EH (cell line): ENCODE data around the gene SKI.

Source experiments
- DNase-seq: peaks from one replicate; pipeline ENCODE4 v3.0.0-alpha.2; 2015; ENCODE audit warnings: low read depth

The SKI gene

DNA sequence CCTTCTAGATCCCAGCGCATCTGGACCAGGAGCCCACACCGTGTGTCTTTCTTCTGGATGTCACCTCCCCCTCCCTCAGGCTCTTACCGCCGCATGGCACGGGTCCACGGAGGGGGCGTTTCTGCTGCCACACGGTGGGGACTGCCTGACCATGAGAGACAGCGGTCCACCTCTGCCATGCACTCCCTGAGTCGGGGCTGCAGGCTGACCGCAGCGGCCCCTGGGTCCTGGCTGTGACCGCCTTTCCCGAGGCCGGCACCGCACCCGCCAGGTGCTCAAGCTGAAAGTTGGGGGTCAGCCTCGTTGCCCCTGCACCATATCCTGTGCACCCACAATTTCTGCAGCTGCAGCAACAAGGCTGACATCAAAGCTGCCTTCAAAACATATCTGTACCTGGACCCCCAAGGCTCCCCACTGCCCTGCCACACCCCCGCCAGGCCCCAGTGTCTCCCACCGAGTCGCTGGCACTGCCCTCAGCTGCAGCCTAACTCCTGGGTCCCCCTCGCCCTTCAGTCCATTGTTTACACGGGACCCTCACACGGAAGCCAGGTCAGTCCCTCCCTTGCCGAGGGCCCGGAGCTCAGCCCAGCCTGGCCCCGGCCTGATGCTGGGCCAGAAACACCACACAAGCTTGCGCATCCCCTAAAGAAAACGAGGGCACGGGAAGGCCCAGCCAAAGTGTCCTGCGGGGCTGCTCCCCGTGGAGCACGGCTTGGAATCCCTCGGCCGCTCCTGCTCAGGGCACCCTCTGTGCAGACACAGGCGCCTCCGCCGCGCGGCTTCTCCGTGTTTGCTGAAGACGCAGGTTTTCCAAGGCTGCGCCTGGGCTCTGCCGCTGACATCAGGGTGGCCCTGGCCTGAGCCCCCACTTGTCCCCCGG is 111.3 kb downstream of the SKI start:
- no peak for DNase-seq

DNA sequence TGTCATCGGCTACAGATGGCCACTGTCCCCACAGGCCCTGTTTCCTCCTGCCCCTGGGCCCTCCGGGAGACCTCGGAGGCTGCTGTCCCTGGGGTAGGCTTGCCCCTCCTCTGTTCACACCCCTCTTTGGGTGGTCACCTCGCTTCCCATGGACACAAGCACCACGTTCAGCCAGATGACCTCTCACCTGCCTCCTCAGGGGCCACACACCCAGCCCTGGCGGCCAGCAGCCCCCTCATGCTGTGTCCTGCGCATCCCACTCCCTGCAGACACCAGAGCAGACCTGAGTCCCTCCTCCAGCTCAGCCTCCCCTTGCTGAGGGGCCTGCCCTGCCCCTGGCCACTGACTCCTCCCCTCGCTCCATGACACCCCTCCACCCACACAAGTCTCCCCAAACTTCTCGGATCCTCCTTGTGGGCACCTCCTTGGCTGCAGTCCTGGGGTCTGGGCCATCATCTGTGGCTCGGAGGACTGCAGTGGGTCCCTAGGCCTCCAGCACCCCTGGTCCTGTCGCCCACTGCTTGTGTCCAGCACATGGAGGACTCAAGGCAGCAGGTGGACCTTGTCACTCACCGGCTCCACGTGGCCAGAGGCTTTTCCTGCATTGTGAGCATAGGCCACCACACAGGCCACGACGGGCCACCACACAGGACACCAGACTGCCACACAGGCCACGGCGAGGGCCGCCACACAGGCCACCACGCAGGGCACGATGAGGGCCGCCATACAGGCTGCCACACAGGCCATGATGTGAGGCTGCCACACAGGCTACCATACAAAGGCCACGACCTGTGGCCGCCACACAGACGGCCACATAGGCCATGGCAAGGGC is 112.2 kb downstream of the SKI start:
- no peak for DNase-seq

DNA sequence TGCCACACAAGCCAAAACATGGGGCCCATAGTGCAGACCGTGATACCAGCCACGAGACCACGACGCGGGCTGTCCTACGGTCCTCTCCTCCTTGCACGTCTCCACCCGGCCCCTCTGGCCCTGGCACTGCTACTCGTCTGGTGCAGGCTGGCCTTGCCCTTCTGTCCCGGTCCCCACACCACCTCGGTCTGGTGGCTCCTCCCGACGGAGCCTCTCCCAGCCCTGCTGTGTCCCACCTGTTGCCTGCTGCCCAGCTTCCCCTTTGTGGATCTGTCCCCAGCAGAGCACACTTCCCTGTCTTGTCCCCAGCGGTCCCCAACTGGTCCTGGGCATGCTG is 112.8 kb downstream of the SKI start:
- DNase-seq = no peak

DNA sequence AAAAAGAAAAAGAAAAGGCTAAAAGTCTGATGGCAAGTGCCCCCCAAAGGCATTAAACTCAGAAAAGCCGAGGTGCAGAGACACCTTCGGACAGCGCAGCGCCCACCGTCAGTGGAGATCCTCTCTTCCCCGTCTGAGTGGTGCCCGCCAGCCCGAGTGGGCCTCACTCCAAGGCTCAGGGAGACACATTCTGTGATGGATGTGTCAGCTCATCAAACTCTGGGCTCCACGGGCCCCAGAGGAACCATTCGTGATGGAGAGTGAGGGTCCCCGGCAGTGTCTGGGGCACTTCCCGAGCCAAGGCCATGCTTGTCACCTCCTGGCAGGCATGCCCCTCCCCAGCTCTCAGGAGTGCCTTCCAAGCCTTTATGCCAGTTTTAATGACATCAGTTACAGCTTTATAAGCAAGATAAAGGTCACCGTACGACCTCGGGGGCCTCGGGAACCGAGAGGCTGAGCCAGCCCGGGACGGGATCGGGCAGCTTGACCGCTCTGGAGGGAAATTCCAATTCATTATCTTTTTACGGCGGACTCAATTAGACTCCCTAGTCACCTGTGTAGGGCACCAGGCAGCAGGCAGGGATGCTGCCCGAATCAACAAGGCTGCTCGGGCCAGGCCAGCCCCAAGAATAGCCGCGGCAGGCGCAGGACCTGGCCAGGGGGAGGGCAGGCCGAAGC is 113.7 kb downstream of the SKI start:
- DNase-seq = no peak

DNA sequence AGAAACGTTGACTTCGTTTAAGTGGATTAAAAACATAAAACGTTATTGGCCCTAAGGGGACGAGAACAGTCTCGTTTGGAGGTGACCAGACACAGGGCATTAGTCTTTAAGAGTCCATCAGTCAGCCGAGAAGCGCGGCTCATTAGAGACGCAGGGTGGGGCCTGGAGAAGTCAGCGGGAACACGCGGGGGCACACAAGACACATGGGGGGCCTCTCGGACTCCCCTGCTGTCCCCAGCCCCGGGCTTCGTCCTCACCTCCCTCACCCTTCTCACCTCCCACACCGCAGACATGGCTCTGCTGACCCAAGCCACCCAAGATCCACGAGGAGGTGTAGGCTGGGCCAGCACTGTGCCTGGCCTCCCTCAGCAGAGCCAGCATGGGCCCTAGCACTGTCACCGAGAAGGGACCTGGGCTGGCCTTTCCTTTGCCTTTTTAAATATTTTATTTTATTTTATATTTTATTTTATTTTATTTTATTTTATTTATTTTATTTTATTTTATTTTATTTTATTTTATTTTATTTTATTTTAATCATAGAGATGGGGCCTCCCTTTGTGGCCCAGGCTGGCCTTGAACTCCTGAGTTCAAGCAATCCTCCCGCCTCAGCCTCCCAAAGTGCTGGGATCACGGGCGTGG is 114.4 kb downstream of the SKI start:
- DNase-seq = no peak

DNA sequence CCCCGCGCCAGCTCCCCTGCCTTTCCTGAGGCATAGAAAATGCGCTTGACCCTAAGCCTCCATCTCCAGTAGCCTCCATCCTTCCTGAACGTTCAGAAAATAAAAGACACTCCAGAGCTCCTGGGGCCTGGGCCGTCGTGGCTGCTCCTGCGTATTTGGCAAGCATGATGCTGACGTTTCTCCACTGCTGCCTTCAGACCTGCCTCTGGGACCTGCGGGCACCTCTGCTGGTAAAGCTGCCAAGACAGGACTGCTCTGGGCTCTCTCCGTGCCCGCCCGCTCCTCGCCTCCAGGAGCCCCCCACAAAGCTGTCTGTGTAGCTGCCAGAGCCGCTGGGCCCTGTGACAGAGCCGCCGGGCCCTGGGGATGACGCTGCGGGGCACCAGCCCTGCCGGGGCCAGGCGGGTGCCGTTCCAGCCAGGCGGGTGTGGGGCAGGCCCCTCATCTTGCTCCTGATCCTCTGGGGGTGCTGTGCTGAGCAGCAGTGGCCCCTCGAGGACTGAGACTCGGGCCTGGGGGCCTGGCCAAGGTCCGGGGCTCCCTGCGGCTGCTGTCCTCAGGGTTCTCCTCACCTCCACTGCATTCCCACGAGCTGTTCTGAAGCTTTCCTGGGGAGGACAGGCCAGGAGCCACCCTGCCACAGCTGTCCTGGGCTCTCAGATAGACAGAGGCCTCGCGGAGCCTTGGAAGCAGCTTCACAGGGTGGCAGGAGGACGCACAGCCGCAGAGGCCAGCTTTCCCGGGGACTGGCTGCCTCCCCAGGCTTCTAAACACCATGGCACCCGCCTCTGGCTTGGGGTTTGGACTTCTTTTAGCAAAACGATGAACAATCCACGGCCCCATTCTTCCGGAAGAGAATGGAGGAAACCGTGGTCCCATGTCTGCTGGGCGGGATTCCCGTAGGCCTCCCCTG is 115.2 kb downstream of the SKI start:
- no peak for DNase-seq

DNA sequence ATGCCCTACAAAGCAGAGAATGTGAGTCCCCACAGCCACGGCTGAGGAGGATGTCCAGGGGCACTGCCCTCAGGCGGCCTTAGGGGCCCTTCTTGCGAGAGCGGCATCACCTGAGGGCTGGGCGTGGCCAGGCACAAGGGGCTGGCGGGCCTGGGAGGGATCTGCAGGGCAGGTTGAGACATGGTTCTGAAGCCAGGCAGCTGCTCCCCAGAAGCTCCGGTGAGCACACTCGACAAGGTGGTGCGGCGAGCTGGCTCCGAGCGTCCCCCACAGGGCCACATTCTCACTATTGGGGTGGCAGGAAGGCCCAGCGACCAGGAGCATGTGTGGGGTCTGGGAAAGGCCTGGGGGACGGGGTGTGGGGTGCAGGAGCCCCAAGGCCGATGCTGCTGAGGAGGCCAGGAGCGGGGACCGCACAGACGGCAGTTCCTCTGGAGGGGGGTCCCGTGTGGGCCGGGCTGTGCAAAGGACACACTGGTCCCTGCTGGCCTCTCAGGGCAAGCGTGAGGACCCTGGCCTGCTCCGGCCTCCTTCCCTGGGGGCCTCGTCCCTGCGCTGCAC is 116.1 kb downstream of the SKI start:
- no peak for DNase-seq

DNA sequence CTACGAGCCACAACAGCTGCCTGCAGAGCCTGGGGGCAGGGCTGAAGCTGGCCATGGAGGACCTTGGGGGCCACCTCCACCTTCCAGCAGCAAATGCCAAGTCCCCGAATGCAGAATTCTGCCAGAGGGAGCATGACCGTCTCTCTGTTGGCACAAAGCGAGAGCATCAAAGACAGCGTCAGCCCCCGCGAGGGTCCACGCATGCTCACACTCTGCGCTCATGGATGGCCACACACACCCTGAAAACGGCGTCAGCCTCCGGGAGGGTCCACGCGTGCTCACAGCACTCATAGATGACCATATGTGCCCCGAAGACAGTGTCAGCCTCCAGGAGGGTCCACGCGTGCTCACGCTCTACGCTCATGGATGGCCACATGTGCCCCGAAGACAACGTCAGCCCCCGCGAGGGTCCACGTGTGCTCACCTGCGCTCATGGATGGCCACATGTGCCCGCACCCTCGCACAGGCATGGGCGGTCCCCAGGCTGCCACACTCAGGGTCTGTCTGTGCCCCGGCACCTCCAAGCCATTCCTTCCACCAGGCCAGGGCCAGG is 116.7 kb downstream of the SKI start:
- no peak for DNase-seq

DNA sequence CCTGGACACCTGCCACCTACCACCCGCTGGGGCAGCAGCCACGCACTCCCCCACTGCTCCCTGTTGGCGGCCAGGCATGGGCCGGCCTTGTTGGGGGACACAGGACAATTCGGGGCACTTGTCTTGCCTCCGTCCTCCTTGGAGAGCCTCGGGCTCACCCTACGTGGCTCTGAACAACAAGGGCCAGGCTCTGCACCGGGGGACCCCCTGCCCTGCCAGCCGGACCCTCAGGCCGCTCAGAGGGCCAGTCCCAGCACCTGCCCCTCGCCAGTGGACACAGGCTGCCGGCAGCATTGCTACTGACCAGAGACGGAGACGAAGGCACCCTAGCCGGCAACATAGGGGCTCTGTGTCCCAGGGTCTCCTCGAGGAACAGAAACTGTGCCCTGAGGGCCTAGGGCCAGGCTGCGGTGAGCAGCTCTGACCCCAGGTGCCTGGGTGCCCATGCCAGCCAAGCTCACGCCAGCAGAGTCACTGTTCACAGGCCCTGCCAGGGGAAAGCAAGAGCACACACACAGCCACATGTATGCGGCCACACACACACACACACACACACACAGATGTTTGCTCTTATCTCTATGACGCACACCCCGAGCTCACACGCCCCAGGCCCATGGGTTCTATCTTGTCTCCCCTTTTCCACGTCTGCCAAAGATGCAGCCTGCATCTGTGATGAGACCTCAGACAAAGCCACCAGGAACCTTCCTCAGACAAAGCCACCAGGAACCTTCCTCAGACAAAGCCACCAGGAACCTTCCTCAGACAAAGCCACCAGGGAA is 117.4 kb downstream of the SKI start:
- DNase-seq = no peak

DNA sequence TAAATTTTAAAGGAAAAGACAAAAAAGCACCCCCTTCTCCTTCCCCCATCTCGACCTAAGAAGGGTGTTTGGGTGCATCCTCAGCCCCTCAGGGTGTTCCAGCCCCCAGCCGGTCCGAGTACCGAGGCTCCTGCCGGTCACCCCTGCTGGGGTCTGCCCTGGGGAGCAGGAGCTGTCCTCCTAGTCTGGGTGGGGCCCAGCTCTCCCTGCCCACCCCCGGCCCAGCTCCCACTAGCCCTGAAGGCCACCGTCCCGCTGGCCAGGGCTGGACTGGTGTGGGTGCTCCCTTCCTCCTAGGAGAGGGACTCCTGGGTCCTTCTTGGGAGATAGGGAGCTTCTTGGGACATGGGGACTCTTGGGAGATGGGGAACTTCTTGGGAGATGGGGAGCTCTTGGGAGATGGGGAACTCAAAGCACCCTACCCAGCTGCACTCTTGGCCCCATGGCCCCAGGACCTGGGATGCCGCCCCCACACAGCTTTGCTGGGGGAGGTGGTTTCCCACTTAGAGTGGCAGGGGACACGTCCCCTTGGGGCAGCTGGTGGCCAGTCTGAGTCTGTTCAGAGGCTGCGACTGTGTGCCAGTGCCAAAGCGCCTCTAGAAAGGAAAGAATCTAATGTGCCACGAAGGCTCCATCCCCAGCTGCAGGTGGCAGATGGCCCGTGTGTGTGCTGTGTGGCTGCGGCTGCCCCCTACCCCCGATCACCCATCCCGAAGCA is 118.7 kb downstream of the SKI start:
- DNase-seq = no peak

DNA sequence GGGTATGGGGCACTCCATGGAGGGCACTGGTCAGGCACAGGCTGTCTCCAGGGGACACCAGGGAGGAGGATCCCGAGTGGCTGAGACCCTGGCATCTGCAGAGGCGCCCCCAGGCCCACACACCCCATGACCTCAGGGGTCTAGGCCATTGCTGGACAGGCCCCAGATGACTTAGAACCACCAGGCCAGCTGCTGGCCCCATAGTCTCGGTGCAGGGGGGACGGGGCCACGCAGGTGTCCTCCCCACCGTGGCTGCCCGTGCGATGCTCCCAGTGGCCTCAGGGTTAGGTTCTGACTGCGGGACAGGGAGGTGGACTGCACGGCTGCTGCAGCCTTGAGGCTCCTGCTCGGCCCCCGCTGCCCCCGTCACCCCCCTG is 119.3 kb downstream of the SKI start:
- DNase-seq = no peak

DNA sequence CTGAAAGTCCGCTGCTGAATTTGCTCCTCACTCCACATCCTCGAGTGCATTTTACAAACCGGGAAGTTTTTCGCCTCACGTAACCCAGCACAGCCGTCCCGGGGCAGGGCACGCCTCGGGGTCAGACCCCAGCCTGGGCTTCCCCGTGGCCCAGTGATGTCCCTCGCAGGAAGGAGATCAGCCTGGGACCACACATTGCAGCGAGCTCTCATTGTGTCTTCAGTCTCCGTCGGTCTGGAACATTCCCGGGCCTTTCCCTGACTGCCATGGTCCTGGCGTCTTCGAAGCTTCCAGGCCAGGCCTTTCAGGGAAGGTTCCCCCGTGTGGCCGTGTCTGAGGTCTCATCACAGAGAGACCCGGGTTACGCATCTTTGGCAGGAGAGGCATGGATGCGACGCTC is 119.8 kb downstream of the SKI start:
- no peak for DNase-seq

DNA sequence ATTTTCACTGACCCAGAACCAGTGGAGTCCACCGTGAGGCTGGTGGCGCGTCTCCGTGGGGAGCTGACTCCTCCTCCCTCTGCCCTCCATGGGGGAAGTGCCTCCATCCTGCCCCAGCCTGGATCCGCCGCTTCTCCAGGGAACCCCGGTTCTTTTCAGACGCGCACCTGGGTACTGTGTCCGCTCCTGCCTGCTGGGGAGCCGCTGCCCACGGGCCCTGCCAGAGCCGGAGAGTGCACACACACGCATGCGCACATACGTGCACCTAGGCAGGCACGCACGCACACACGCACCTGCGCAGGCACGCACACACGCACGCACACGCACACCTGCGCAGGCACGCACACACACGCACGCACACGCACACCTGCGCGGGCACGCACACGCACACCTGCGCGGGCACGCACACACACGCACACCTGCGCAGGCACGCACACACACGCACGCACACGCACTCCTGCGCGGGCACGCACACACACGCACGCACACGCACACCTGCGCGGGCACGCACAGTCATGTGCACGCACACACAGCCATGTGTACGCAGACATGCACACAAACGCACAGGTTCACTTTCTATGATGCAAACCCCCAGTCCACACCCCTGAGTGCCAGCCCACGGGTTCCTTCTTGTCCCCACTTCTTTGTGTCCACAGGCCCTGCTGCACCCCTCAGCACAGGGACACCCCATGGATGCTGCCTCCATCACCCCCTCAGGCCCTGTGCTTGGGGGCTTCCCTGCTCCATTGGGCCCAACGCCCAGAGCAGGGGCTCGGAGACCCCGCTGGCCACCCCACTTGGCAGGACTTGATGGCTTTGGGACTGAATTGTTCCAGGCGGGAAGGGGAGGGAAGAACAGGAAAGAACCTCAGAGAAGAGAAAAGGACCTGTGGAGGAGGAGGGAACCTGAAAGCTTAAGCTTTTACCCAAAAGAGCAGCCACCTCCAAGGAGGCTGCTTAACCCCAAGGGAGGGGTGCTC is 120.5 kb downstream of the SKI start:
- DNase-seq = no peak

DNA sequence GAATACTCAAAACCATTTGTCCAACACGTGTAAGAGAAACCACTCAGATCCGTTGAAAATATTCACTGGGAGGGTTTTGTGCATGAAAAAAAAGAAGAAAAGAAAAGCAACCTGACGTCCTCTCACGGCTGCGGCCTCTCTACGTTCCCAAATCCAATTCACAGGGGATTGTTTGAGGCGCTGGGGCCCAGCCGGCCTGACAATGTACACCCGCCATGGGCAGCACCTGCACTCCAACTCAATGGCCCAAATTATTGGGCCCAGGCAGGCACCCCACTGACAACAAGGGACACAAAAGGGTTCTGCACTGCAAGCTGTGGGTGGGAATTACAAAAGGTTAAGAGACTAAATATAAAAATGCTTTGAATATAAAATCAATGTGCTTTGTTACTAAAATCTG is 121.7 kb downstream of the SKI start:
- DNase-seq = no peak

DNA sequence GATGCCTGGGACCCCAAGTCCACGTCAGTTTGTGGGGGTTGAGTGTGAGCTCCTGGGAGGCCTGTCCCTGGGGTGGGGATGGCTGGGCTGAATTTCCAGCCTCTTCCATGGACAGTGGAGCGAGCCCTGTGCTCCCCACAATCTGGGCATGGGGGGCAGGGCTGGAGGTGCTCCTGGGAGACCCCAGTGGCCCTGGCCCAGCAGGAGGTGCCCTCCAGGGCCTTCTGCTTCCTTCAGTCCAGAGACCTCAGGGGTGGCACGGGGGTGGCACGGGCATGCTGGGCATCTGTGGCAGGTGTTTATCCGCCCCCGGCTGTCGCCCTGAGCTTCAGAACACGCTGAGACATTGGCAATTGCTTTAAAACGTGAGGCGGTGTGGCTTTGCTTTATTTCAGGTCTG is 122.4 kb downstream of the SKI start:
- DNase-seq = no peak

DNA sequence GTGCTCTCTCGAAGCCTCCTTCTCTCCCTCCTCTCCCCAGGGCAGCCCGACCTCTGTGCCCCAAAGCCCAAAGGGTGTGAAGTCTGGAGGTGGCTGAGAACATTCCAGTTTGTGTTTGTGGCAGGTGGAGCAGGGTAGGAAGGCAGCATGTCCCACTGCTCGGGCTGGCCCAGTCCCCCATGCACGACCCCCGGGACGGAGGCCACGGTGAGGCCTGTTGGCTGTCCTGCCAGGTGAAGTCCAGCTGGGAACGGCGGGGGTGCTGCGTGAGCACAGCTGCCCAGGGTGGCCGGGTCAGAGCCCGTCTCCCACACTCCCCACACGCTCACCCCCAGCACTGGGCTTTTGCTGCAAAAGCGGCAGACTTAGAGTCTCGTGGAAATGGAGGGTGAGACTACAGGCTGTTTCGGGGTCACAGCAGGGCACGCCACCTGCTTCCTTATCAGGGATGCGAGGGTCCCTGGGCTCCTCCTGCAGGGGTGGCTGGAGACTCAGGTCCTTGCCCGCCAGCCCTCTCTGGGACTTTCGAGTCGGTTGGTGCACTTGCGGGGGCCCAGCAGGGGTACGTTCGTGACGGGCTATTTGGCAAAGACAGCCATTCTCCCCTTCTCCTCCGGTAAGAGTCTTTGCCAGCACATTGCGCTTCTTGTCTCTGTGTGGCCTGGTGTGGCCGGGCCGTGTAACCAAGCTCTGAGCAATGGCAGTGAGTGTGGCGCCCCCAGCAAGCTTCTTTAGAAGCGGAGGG is 123.0 kb downstream of the SKI start:
- no peak for DNase-seq

DNA sequence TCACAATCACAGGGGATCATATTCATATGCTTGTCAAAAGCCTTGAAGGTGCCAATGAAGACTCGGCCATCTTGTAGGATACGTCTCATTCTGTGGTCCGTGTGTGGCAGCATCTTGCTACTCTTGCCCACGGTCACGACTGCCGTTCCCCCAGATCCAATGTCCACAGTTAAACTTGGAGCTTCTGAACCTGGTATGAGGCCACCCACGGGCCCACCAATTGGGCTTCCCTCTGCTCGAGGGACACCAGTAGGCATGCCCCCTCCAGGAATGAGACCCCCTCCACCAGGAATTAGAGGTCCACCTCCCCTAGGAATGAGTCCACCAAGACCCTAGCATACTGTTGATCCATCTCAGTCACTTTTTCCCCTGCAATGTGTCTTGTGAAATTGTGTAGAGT is 123.6 kb downstream of the SKI start:
- DNase-seq = no peak
